Measurements from ENCODE around the gene EGFR.
"Not testable (repeated sequence)": the region's sequence is repeated elsewhere in the genome, so short reads cannot be mapped to it uniquely, and the experiment has no call there.

Gene EGFR

DNA sequence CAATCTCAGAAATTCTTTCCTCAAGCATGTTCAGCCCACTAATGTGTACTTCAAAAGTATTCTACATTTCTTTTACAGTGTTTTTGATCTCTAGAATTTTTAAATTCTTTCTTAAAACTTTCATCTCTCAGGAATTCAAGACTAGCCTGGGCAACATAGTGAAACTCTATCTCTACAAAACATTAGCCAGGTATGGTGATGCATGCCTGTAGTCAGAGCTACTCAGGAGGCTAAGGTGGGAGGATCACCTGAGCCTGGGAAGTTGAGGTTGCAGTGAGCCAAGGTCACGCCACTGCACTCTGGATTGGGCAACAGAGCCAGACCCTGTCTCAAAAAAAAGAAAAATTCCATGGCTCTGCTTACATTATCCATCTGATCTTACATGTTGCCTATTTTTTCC lies 5.0 kb upstream of the EGFR start:
- no peak for DNase-seq

GRCh38 chr7:55016061-55016745 lies 2.6 kb upstream of the EGFR start:
- no peak for DNase-seq

DNA sequence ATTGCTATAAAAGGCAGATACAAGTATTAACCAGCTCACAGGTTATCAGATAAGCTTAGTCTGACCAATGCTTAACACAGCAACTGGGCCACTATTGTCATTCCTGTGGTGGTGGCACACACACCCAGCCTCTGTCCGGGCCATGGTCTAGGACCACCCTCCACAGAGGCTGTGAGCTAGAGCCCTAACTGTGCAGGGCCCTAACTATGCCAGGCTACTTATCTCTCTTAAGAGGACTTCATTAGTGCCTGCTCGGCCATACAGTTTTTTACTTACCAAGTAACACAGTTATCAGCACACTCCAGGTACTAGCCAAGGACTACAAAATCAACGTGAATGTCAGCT lies 2.1 kb upstream of the EGFR start:
- DNase-seq = no peak

DNA sequence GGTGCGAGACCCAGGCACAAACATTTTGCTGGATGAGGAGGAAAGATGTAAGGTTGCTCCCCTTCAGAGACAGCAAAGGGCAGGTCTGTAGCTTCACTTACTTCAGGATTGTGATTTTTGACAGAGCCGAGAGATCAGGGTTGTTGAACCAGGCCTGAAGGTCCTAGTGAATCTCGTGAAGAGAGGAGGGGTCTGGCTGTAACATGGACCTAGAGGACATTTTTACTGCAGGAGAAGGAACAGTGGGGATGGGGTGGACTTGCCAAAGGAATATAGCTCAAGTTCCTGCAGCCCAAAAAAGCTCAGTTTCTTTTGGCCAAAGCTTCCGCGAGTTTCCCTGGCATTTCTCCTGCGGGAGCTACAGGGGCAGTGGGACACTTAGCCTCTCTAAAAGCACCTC lies 976 bp upstream of the EGFR start:
- DNase-seq = no peak

DNA sequence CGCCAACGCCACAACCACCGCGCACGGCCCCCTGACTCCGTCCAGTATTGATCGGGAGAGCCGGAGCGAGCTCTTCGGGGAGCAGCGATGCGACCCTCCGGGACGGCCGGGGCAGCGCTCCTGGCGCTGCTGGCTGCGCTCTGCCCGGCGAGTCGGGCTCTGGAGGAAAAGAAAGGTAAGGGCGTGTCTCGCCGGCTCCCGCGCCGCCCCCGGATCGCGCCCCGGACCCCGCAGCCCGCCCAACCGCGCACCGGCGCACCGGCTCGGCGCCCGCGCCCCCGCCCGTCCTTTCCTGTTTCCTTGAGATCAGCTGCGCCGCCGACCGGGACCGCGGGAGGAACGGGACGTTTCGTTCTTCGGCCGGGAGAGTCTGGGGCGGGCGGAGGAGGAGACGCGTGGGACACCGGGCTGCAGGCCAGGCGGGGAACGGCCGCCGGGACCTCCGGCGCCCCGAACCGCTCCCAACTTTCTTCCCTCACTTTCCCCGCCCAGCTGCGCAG lies 424 bp downstream of the EGFR start:
- peak; percentile 40 for DNase-seq

DNA sequence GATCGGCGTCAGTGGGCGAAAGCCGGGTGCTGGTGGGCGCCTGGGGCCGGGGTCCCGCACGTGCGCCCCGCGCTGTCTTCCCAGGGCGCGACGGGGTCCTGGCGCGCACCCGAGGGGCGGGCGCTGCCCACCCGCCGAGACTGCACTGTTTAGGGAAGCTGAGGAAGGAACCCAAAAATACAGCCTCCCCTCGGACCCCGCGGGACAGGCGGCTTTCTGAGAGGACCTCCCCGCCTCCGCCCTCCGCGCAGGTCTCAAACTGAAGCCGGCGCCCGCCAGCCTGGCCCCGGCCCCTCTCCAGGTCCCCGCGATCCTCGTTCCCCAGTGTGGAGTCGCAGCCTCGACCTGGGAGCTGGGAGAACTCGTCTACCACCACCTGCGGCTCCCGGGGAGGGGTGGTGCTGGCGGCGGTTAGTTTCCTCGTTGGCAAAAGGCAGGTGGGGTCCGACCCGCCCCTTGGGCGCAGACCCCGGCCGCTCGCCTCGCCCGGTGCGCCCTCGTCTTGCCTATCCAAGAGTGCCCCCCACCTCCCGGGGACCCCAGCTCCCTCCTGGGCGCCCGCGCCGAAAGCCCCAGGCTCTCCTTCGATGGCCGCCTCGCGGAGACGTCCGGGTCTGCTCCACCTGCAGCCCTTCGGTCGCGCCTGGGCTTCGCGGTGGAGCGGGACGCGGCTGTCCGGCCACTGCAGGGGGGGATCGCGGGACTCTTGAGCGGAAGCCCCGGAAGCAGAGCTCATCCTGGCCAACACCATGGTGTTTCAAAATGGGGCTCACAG lies 1.1 kb downstream of the EGFR start:
- DNase-seq = no peak

DNA sequence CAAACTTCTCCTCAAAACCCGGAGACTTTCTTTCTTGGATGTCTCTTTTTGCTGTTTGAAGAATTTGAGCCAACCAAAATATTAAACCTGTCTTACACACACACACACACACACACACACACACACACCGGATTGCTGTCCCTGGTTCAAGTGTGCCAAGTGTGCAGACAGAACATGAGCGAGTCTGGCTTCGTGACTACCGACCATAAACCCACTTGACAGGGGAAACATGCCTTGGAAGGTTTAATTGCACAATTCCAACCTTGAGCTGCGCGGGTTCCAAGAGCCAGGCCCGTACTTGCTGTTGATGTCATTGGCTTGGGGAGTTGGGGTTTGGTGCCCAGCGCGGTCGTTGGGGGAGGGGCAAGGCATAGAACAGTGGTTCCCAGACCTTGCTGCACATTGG lies 1.7 kb downstream of the EGFR start:
- no peak for DNase-seq

- no peak for DNase-seq
Observed at GRCh38 chr7:55021053-55021452, 2.2 kb downstream of the EGFR start.

GRCh38 chr7:55022002-55022985 lies 3.5 kb downstream of the EGFR start:
- DNase-seq = no peak

DNA sequence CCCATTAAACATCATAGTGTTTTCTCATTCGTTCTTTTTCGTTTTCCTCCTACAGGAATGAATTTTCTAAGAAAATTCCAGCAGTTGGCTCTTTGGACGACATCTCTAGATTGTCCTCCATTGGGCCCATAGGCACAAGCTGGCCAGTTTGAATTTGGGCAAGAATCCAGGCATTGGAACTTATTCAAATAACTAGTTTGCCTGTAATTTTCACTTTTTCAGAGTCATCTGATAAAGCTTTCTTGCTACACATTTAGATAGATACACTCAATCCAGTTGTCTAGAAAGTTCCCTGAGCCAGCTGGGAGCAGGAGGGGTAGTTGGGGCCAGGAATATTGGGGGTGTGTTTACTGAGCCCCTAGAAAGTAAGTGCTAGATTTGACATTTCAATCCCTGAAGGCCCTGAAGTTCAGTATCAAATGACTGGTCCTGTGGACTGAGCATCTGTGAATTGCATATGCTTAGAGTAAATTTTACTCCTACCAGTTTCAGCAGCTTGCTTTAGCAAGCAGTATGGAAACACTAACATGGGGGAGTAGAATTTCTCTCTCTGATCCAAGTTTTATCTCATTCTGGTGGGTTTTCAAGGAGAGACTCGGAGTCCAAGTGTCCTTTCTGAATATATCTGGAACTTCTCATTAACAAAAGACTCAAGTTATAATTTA lies 5.2 kb downstream of the EGFR start:
- no peak for DNase-seq

- peak; percentile 74 for DNase-seq
Observed at GRCh38 chr7:55024776-55025175, 6.0 kb downstream of the EGFR start.

- no peak for DNase-seq
Observed at GRCh38 chr7:55026086-55026790, 7.4 kb downstream of the EGFR start.

DNA sequence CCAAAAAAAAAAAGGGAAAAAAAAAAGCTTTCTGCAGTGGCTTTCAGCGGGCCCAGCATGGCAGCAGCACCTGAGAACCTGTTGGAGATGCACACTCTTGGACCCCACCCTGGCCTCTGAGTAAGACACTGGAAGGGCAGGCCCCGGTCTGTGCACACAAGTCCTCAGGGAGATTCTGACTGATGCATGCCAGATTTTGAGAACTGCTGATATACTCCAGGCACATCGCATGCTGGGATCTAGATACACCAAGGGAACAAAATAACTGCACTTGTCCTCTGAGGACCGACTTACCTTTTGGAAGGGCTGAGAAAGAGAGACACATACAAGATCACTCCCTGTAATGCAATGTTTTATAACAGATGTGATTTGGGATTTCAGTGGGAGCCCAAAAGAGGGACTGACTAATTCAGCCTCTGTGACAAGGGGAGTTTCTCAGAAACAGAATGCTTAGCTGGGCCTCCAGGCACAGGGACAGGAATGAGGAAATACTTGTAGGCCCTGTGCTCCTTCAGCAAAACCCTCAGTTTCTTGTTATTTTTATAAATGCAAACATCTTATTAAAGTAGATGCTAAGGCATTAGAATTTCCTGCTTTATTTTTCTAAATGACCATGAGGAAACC lies 8.2 kb downstream of the EGFR start:
- peak; percentile 55 for DNase-seq

- DNase-seq = no peak
Observed at GRCh38 chr7:55028011-55028410, 9.2 kb downstream of the EGFR start.

DNA sequence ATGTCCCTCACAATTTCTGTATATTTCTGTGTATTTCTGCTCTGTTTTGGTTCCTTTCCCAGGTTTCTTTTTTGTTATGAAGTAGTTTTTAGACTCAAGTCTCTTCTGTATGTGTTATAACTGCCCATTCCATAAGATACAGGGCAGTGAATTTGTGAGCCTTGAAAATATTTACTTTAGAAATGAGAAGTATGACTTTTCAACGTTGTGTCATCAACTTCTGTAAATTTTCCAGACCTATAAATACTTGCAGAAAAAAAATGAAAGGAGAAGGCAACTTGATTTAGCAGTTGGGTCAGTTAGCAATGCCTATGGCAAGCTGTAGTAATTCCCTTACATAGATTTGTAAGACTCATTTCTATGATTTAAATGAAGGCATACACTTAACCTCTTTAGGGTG lies 11.5 kb downstream of the EGFR start:
- peak; percentile 52 for DNase-seq

DNA sequence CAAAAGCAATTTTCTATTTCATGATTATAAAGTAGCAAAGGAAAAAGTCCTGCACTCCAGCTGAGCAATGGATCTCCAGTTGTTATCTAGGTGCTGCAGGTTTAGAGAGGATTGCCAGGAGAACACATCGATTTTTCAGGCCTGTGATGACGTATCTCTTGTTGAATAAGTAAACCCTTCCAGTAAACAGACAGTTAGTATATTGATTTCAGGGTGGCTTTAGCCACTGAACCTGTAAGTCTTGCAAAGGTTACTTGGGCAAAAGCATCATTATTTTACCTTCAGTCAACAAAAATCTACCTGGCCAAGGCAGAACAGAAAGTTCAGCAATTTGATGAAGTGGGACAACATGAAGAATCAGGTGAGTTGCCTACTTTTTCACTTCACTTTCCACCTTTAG lies 12.3 kb downstream of the EGFR start:
- no peak for DNase-seq

DNA sequence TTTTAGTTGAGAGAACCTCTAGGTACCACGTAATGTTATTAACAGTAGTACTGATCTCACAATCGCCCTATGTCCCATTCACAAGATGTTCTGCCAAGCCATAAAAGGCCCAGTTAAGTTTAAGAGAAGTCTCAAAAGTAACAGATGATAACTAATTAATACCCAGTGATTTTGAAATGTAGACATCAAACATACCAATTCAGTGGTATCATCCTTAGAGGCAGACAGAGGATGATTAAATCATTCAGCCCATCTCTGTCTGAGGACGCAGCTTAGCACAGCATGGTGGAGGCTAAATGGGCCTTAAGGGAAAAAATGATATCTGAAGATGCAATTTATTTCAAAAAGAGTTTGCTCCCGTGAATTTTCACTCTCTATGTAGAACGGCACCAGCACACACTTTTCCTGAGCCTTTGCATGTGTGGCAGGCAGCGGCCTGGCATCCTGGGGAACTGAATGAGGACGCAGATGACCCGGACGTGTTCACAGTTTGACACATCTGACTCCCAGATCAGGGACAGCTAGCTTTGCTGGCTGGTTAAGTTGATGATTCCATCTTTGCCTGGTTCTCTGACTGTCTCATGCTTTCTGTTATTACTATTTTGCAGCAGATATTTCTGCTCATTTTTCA lies 13.4 kb downstream of the EGFR start:
- no peak for DNase-seq

GRCh38 chr7:55033236-55033846 lies 14.5 kb downstream of the EGFR start:
- DNase-seq = no peak

GRCh38 chr7:55034776-55035175 lies 16.0 kb downstream of the EGFR start:
- DNase-seq = no peak

DNA sequence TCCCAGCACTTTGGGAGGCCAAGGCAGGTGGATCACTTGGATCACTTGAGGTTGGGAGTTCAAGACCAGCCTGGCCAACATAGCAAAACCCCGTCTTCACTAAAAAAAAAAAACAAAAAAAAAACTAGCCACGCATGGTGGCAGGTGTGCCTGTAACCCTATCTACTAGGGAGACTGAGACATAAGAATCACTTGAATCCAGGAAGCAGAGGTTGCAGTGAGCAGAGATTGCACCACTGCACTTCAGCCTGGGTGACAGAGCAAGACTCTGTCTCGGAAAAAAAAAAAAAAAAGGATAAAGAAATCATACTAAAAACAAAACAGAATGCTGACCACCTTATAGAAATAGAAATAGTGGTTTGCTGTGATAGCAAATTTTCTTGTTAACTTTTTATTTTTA lies 16.6 kb downstream of the EGFR start:
- DNase-seq = not testable (repeated sequence)
